ENCODE data around the gene ADRA1B. TPM values are rescaled to one million over a fixed set of nuclear protein-coding genes. Genes with fewer than 3 reads are reported as not detected.

The ADRA1B gene
- polyA plus RNA-seq, 3 donors, result not detected

GRCh38 chr5:159990506-159990905 lies 74.2 kb downstream of the ADRA1B start:
- H3K27ac Mint-ChIP-seq, result no peak overlapping the region
- no peak for TF ChIP-seq CTCF (IDR thresholded peaks at IDR 0.05)
- no peak overlapping the region for H3K9ac ChIP-seq (ENCODE audit: insufficient read depth, low read length, poor library complexity, severe bottlenecking)
- H3K36me3 ChIP-seq (replicated peaks in 1 of 2; ENCODE audit: control insufficient read depth in 1 of 2, insufficient read depth in 2 of 2, low read length in 2 of 2), result no peaks in the 10 kb centered on the region
- peaks cover 9 to 10% of the 10 kb centered on the region in 2 donors for H3K9me3 ChIP-seq (replicated peaks in 1 of 2; ENCODE audit: control insufficient read depth in 1 of 2, insufficient read depth in 1 of 2, low read length in 2 of 2)
- no peak overlapping the region for H3K27ac ChIP-seq (ENCODE audit: low read depth in 1 of 2, low read length in 2 of 2)
- H4K20me1 ChIP-seq (ENCODE audit: insufficient read depth, low read length), result no peaks in the 10 kb centered on the region
- no peak overlapping the region for H2AFZ ChIP-seq (ENCODE audit: insufficient read depth, low read depth, low read length, poor library complexity, severe bottlenecking)
- H3K4me1 ChIP-seq (ENCODE audit: control insufficient read depth in 1 of 2, insufficient read depth in 2 of 2, low read length in 2 of 2), result peaks cover 6 to 7% of the 10 kb centered on the region in 2 donors
- no peak overlapping the region for H3K4me3 Mint-ChIP-seq
- H3K4me2 ChIP-seq (replicated peaks; ENCODE audit: extremely low read depth, low read length, poor library complexity, severe bottlenecking), result no peak overlapping the region
- peaks cover 7 to 16% (median 10%) of the 10 kb centered on the region in 7 donors for H3K9me3 Mint-ChIP-seq
- WGBS (ENCODE audit: insufficient coverage), result no CpG with 5 or more reads among the region's 2 CpGs
- no peak for DNase-seq
- H3K79me2 ChIP-seq (ENCODE audit: insufficient read depth, low read length), result no peaks in the 10 kb centered on the region
- H3K4me3 ChIP-seq (replicated peaks in 1 of 3; ENCODE audit: low read depth in 2 of 3, low read length in 3 of 3), result no peak overlapping the region
- H3K27me3 Mint-ChIP-seq (ENCODE audit: low read depth in 3 of 3), result peaks cover 25 to 47% (median 35%) of the 10 kb centered on the region in 3 donors
- intact Hi-C loops (cut with micrococcal nuclease), result loop anchor here in 1 of 2 donors (10.0 kb wide), 1 partner anchor 836 kb away; no protein-coding TSS in a partner anchor
- no peaks in the 10 kb centered on the region for H3K36me3 Mint-ChIP-seq
- peaks cover 17 to 26% of the 10 kb centered on the region in 2 donors for H3K27me3 ChIP-seq (ENCODE audit: control insufficient read depth in 2 of 2, insufficient read depth in 2 of 2, low read length in 2 of 2)
- H3K4me1 Mint-ChIP-seq, result peaks cover 5% of the 10 kb centered on the region

DNA sequence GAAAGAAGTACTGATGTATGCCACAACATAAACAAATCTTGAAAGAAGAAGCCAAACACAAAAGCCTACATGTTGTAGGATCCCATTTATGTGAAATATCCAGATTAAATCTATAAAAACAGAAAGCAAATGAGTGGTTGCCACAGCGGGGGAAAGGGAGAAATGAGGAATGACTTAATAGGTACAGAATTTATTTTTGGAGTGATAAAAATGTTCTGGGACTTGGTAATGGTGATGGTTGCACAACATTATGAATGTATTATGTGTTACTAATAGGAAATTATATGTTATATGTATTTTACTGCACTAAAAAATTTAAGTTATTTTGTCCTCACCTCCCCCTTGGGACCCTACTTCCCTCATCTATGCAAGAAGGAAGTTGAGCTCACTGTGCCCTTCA lies 76.3 kb downstream of the ADRA1B start:
- H3K9me3 ChIP-seq (replicated peaks in 1 of 2; ENCODE audit: control insufficient read depth in 1 of 2, insufficient read depth in 1 of 2, low read length in 2 of 2), result peaks cover 9 to 10% of the 10 kb centered on the region in 2 donors

More for the DNA sequence above, 76.3 kb downstream of the ADRA1B start:
- no peaks in the 10 kb centered on the region for H3K79me2 ChIP-seq (ENCODE audit: insufficient read depth, low read length)
- DNase-seq, result no peak
- peaks cover 7 to 14% (median 10%) of the 10 kb centered on the region in 7 donors for H3K9me3 Mint-ChIP-seq
- H3K27ac ChIP-seq (ENCODE audit: low read depth in 1 of 2, low read length in 2 of 2), result no peak overlapping the region
- no peak overlapping the region for H2AFZ ChIP-seq (ENCODE audit: insufficient read depth, low read depth, low read length, poor library complexity, severe bottlenecking)
- no peak overlapping the region for H3K4me3 ChIP-seq (replicated peaks in 1 of 3; ENCODE audit: low read depth in 2 of 3, low read length in 3 of 3)
- no CpG with 5 or more reads among the region's 1 CpG for WGBS (ENCODE audit: insufficient coverage)
- H3K9ac ChIP-seq (ENCODE audit: insufficient read depth, low read length, poor library complexity, severe bottlenecking), result no peak overlapping the region
- H3K27me3 ChIP-seq (ENCODE audit: control insufficient read depth in 2 of 2, insufficient read depth in 2 of 2, low read length in 2 of 2), result peaks cover 3 to 10% of the 10 kb centered on the region in 2 donors
- H3K36me3 Mint-ChIP-seq, result no peaks in the 10 kb centered on the region
- H3K36me3 ChIP-seq (replicated peaks in 1 of 2; ENCODE audit: control insufficient read depth in 1 of 2, insufficient read depth in 2 of 2, low read length in 2 of 2), result no peaks in the 10 kb centered on the region
- no peak overlapping the region for H3K4me2 ChIP-seq (replicated peaks; ENCODE audit: extremely low read depth, low read length, poor library complexity, severe bottlenecking)
- no peaks in the 10 kb centered on the region for H3K4me1 Mint-ChIP-seq
- no peak overlapping the region for H3K4me3 Mint-ChIP-seq
- peaks cover 11 to 29% (median 25%) of the 10 kb centered on the region in 3 donors for H3K27me3 Mint-ChIP-seq (ENCODE audit: low read depth in 3 of 3)
- no peaks in the 10 kb centered on the region for H4K20me1 ChIP-seq (ENCODE audit: insufficient read depth, low read length)
- intact Hi-C loops (cut with micrococcal nuclease), result loop anchor here in 1 of 2 donors (10.0 kb wide), 1 partner anchor 838 kb away; no protein-coding TSS in a partner anchor
- no peaks in the 10 kb centered on the region for H3K4me1 ChIP-seq (ENCODE audit: control insufficient read depth in 1 of 2, insufficient read depth in 2 of 2, low read length in 2 of 2)
- H3K27ac Mint-ChIP-seq, result no peak overlapping the region
- TF ChIP-seq CTCF (IDR thresholded peaks at IDR 0.05), result no peak
